Medulla oblongata (tissue), 1 donor: ENCODE measurements around the gene RAB37.
A peak's percentile ranks its signal among the peaks of the same experiment; 100 is the strongest.

Experiments used
- DNase-seq: peaks from one replicate; pipeline ENCODE4 v3.0.0-alpha.2; 2015; ENCODE audit errors: extremely low spot score

Gene RAB37

DNA sequence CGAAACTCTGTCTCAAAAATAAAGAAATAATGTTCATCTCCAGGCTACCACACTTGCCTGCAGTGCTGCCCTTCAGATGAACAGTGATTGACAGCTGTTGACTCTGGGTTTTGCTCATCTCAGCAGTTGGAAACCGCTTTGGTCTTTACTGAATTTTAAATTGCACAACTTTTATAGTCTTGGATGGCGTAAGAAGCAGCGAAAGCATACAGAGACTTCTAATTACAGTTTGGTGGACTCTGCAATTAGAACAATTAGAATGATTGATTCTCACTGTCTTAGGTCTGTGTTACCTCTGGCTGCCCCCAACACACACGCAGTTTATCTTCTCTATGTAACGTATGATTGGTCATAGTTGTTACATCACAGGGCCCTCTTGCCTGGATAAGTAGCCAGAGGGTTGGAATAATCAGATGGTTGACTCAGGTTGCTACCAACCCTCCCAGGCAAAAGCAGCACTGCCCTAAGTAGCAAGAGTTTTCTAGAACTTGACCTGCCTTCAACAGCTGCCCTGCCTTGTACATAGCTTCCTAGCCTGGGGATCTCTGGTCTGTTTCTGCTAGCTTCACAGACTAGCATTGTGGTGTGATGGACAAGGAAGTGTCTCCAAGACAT, 41.0 kb downstream of the RAB37 start:
- no peak for DNase-seq

DNA sequence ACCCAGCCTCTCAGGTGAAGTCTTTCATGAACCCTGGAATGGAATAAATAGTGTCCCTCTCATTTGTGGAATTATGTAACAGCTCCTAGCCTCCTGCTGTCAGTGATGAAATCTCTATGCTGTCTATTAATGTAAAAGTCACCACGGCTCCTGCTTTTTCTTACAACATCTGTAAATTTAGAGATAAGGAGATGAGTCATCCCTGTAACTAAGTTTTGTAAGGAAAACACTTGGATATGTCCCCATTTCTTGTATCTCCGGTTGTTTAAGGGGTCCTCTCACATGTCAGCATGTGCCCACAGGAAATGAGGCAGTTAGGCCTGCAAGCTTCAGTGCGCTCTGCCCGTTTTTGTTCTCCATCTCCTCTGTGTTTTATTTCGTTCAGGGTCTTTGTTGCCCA, 41.9 kb downstream of the RAB37 start:
- no peak for DNase-seq

DNA sequence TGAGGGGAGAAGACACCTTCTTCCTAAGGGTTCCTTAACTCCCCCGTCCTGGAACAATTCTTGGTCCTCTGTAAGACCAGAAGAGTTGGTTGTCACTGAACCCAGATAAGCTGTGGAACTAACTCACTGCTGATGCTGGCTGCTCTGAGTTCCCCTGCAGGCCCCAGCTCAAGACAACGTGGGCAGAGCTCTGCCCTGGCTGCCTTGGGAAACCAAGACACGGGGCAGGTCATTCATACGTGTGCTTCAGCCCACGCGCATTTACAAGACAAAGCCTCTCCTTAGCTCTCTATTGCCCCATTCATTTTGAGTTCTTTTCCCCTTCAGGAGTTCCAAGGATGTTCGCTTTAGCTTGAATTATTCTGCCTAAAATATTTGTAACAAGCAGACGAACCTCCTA, 42.4 kb downstream of the RAB37 start:
- DNase-seq, result no peak

DNA sequence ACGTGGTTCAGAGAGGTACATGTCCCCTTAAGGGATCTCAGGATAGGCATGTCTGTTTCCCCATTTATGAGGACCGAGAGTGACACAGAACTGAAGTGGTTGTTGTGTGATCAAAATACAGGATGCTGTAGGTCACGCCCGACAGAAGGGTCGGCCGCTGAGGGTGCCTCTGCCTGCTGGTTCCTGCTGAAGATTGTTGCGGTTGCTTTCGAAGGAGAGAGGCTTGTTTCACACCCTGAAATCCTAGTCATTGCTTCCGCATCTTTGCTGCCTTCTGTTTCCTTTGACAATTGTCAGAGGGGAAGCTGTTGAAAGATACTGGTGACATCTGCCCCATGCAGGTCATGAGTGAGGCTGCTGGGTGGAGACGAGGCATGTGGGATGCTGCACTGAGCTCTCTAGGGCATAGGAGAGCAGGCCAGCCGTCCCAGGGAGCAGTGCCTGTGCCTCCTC, 42.9 kb downstream of the RAB37 start:
- peak; percentile 91 for DNase-seq

DNA sequence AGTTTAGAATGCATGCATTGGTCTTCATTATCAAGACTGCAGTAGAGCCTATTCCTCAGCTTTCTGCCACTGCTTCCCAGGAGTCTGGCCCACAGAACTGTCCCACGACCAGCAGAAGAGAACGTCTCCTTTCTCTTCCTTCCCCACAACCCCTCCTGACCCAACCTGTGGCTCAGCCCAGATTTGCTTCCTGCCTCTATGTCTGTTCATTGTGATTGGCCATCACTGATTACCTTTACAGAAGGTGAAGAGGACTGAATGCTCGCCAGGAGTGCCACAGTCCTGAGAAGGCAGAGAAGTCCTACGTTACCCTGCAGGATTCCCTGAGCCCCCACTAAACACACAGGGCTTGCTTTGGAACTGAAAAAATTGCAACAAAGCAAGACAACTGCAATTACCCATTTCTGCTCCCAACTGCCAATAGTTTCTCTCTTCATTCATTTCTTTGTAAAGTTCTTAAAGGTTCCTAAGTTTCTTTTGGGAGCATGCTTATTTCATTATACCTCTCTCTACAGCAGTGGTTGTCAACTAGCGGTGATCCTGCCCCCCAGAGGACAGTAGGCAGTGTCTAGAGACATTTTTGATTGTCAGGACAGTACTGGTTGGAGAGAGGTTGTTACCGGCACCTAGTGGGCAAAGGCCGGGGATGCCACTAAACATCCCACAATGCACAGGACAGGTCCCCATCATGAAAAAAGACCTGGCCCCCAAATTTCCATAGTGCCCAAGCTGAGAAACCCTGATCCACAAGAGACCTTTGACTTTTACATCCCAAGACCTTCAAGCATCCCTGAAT, 43.6 kb downstream of the RAB37 start:
- DNase-seq, result peak; percentile 83

DNA sequence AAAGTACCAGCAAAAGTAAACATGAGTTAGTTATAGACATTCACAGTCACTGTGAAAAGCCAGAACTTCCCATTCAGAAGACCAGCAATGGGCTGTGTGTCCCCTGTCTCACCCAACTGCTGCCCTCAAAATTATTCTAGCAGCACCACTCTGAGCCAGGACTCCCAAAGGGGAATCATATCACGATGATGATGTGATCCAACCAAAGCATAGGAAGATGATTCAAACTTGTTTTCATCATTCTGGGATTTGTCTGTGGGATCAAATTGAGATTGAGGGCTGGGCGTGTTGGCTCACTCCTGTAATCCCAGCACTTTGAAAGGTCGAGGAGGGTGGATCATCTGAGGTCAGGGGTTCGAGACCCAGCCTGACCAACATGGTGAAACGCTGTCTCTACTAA, 45.5 kb downstream of the RAB37 start:
- no peak for DNase-seq

DNA sequence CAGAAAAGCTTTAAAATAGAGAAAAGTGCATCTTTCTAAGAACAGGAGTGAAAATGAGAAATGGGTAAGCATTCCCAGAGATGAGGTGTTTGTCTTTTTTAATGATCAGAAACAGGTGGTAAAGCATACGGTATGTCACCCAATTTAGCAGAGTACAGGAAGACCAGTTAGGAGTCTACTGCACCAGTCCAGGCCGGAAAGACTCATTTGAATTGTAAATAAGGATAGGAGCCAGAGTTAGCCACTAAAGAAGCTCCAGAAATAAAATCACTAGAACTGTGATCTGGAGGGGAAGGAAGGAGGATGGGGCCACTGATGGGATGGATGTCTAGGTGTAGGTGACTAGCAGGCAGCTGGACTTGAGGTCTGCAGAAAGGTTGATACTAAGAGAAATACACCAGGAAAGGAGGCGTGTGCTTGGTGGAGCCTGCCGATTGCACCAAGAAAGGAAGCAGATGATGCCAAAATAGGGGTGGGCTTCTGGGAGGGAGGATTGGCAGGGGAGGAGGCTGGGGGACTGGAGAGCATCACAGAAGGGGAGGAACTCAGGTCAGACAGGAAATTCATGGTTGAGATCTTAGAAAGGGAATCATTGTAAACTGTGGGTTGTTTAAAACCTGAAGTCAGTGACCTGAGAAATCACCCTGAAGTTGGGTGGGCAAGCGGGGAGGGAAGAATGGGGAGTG, 47.2 kb downstream of the RAB37 start:
- DNase-seq, result no peak

DNA sequence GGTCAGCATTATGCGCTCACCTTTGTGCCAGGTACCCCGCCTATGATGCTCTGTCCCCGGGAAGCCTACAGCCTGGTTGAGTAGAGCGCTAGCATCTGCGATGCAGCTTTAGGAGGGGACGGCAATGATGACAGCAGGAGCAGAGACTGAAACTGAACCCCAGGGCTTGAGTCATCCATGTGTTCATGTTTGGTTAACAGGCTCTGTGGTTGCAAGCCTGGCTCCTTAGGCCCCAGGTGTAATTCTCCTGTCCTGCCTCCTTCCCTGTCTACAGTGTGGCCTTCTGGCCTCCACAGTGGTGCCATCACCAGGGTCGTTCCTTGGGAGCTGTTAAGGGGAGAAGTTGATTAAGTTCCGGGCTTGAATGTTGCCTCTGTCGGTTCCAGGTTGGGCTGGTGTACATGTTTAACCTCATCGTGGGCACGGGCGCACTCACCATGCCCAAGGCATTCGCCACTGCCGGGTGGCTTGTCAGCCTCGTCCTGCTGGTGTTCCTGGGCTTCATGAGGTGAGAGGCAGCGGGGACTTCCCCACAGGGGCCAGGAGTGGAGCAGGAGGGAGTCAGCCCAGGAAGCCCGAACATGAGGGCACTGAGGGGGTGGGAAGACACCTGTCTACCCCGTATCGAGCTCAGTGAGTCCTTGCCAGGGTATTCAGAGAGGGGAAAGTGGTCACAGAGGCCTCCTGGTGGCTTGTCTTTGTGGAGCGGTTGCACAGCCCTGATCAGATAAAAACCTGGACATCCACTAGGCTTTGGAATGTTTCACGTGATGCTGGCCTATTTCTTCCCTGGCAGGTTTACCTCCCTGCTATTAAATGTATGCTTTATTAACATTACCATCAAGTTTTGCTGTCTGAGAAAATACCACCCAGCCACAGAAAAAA, 48.3 kb downstream of the RAB37 start:
- no peak for DNase-seq

DNA sequence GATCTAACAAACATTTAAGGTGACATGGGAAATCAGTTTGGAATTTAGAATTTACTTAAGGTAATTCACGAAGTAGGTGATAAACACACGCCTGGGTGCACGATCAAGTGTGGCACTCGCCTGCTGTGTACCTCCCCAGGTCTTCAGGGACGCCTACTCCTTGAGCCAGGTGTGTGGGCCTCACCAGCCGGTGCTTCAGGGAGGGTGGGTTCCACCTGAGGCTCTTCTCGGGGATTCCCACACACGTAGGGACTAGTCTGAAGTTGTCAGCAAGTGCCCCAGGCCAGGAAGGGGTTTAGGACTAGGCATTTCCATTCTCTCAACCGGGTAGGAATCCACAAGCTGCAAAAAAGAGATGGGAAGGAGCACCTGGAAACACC, 48.9 kb downstream of the RAB37 start:
- DNase-seq, result no peak

DNA sequence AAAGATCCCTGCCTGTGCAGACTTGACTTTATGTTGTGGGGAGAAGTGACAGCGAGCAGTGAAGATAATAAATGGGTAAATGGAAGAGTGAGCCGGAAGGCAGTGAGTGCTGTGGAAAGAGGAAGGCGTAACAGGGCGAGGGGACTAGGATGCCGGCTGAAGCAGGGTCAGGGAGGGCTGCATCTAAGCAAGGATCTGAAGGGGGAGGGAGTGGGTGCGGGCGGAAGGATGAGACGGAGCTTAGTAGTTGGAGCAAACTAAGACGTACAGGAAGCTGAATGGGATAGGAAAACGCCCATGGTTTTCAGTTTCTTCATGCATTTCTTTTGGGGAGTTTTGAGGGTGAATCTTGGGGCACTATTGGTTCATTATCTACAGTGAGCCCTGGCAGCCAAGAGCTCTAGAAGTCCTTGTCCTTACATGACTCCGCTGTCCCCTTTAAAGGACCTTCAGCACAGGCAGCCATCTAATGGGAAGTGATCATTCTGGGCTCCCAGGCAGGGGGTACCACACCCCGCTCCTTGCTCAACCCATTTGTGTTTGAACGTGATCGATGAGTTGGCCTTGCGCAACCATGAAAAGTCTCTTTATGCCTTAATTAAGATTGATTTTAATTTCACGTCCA, 49.5 kb downstream of the RAB37 start:
- no peak for DNase-seq

DNA sequence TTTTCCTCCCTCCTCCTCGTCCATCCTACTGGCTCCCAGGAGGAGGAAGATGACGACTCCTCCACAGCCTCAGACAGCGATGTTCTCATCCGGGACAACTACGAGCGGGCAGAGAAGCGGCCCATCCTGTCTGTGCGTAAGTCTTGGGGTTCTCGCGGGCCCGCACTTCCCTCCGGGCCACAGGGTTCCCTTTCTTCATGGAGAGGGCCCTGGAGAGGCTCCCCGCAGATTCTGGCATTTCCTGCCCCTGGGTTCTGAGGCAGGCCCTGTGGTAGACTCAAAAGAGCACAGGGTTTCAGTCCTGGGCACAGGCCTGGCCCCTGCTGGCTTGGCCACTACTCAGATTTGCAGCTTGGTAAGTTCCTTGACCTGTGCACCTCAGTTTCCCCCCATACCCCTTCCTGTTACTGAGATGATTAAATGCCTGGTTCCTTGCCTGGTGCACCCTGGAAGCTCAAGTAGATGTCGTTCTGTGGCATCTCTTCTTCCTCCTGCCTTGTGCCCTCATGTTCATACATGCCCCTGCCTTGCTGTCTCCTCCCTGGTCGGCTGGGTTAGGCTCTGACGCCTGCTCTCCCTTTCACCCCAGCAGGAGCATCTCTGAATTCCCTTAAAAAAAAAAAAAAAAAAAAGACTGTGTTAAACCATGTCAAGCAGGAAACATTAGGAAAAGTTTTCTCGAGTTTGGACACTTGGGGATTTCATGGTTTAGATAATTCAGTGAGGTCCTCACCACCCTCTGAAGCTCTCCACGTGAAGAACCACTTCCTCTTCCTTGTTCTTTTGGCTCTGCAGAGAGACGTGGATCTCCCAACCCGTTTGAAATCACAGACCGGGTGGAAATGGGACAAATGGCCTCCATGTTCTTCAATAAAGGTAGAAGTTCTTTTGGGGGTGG, 53.4 kb downstream of the RAB37 start:
- DNase-seq, result peak; percentile 61

DNA sequence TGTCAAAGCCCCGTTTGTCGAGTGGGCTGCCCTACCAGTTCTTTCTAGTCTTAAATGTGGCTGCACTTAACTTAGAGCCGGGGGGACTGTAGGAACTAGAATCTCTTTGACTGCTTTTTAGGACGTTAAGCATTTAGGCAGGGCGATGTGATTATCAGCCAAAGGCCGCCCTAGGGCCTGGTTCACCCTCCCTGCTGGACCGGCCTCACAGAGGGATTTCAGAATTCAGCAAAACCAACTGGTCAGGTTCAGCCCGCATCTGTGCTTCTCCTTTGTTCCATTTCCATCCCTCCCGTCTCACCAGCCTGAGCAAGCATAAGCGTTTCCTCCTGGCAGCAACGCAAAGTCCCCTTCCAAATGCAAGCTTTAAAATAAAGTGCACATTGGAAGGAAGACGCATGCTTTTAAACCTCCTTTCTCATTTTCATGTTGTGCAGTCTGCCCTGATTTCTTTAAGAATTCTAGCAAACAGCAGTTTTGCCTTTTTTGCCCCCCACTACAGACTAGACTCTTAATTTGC, 55.6 kb downstream of the RAB37 start:
- DNase-seq, result no peak

DNA sequence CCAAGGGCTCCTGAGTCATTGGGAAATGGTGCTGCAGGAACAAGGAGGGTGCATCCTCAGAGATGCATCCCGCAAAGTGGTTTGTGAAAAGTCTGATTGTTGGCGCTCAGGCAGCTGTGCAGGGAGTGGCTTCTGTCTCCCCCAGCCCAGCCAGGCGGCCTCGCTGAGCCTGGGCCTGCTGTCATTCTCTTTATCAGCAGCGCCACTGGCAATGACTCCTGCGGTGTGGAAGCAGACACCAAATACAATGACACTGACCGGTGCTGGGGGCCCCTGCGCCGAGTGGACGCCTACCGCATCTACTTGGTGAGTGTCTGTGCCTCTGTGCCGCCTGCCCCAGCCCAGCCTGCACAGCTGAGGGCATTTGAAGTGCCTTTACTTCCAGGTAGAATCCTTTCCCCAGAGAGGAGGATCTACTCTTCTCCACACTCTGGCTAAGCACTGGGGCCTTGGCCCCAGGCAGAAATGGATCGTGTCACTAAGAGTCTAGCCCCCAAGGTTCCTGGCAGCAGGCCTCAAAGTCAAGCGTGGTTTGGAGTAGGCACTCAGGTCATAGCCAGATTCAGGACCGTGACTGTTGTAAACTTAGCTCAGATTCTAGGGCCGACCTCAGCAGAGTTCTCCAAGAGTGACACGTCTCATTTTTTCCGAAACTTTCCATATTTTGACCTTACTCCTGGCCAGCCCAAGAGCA, 58.4 kb downstream of the RAB37 start:
- DNase-seq, result peak; percentile 35

DNA sequence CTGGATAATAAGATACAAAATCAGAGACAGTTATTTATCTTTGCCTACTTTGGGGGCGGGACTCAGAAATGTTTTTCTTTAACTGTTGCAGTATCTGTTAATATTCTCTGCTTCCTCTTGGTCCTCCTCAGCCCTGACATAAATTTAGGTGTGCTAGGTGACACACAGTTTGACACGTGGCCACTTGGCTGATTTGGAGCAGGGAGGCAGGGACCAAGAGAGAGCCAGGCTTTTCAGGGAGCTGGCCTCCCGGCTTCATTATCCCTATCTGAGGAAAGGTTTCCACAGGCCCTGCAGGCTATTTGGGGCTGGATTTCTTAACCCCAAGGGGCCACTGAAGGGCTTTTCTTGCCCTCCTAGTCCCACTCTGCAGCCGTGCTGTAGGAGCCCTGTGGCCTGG, 59.2 kb downstream of the RAB37 start:
- DNase-seq, result no peak

DNA sequence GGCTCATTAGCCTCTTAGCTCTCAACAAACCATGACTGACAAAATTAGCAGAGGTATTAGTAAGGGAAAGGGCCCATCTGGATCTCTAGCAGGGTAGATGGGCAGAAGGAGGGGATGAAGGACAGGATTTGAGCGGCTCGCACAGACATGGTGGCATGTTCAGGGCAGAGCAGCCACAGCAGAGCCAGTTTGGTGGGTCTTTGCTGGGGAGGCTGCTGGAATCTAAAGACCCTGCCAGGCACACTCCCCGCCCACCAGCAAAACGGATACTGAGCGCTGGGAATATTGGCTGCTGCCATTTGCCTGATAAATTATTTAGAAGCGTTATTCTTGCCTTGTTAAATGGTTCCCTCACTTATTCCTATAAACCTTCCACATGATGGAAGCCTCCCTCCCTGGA, 59.8 kb downstream of the RAB37 start:
- DNase-seq, result no peak
